Endothelial cell of umbilical vein (primary cell): Measurements from ENCODE around the gene FRRS1. TPM values are rescaled to one million over a fixed set of nuclear protein-coding genes. Genes with fewer than 3 reads are reported as not detected.

Experiments used
- BruUV-seq: library from RNA; stranded (reverse); fragments of 400-500 nt; replicated peaks from 2 replicates; lab custom pipeline; 2021; lab: Mats Ljungman, UMichigan
- CTCF ChIA-PET: fragments of 300-600, 350-600 bp; sonication (Branson Sonifier 250); formaldehyde crosslinking; loops from one replicate; lab custom pipeline; 2021; ENCODE audit warnings: antibody characterized with exemption, inconsistent platforms; lab: Charles Lee
- POLR2A ChIA-PET: fragments of 300-600, 350-600 bp; sonication (Branson Sonifier 250); formaldehyde crosslinking; loops from one replicate; lab custom pipeline; 2021; ENCODE audit warnings: antibody characterized with exemption, inconsistent platforms; lab: Charles Lee
- DNase-seq: peaks from one replicate; pipeline ENCODE4 v3.0.0-alpha.2; 2011; ENCODE audit warnings: low read depth, low spot score
- FAIRE-seq: peaks from 2 replicates; lab custom pipeline; 2011; peaks lifted over from hg19 to GRCh38; lab: Jason Lieb, UNC
- H2AFZ ChIP-seq: 2 replicates; pipeline ENCODE4 v1.6.0; 2012; ENCODE audit warnings: low read depth, low read length, control low read depth, inconsistent platforms
- H3K27ac ChIP-seq: 2 replicates; pipeline ENCODE4 v1.5.1; 2011; ENCODE audit warnings: low read depth, mild to moderate bottlenecking, control low read depth, low read length, moderate library complexity; ENCODE audit not compliant: insufficient read depth
- H3K27me3 ChIP-seq, 2 experiments: 2 replicates each; pipeline versions ENCODE4 v1.6.0 to v1.6.1; 2011; ENCODE audit warnings: low read length in 2 of 2, mixed read lengths in 1 of 2; ENCODE audit not compliant: control insufficient read depth in 2 of 2, insufficient read depth in 2 of 2
- H3K36me3 ChIP-seq, 2 experiments: 2 replicates in 1 of 2; 3 replicates in 1 of 2; pipeline ENCODE4 v1.5.1; 2011; ENCODE audit warnings: low read length in 2 of 2, mild to moderate bottlenecking in 1 of 2, moderate library complexity in 1 of 2; ENCODE audit not compliant: control insufficient read depth in 2 of 2, insufficient read depth in 2 of 2; ENCODE audit errors: extremely low read depth in 1 of 2
- H3K4me1 ChIP-seq: 3 replicates; pipeline ENCODE4 v1.5.1; 2011; ENCODE audit warnings: mild to moderate bottlenecking, low read length; ENCODE audit not compliant: control insufficient read depth, insufficient read depth; ENCODE audit errors: extremely low read depth
- H3K4me2 ChIP-seq: 2 replicates; pipeline ENCODE4 v1.6.1; 2011; ENCODE audit warnings: low read length, control low read depth, mixed read lengths; ENCODE audit not compliant: insufficient read depth
- H3K4me3 ChIP-seq, 3 experiments: fragments of 200-600 bp in 1 of 3; sonication (generic), shearing (Covaris generic) in 1 of 3; replicated peaks in 1 of 3; 2 replicates each; pipeline ENCODE4 v1.5.1; 2011 to 2016; ENCODE audit warnings: control low read depth in 3 of 3, low read length in 3 of 3, mild to moderate bottlenecking in 2 of 3, inconsistent platforms in 1 of 3, low read depth in 1 of 3, moderate library complexity in 1 of 3; ENCODE audit not compliant: insufficient read depth in 1 of 3
- H3K79me2 ChIP-seq: 2 replicates; pipeline ENCODE4 v1.6.0; 2012; ENCODE audit warnings: low read length, inconsistent platforms; ENCODE audit not compliant: control insufficient read depth, insufficient read depth
- H3K9ac ChIP-seq: replicated peaks from 2 replicates; pipeline ENCODE3; 2011; ENCODE audit warnings: low read length, control low read depth; ENCODE audit not compliant: insufficient read depth; ENCODE audit errors: extremely low read depth
- H3K9me1 ChIP-seq: replicated peaks from 3 replicates; pipeline ENCODE4 v1.6.0; 2011; ENCODE audit warnings: mild to moderate bottlenecking, low read length; ENCODE audit not compliant: control insufficient read depth, insufficient read depth; ENCODE audit errors: extremely low read depth
- H3K9me3 ChIP-seq: replicated peaks from 2 replicates; pipeline ENCODE4 v1.5.1; 2012; ENCODE audit warnings: low read length, inconsistent platforms; ENCODE audit not compliant: control insufficient read depth, insufficient read depth
- H4K20me1 ChIP-seq: replicated peaks from 2 replicates; pipeline ENCODE3; 2011; ENCODE audit warnings: mild to moderate bottlenecking, low read length; ENCODE audit not compliant: control insufficient read depth, insufficient read depth; ENCODE audit errors: extremely low read depth
- CTCF ChIP-seq, 2 donors: IDR thresholded peaks; 1 replicate in 1 of 2; 2 replicates in 1 of 2; pipeline ENCODE4 v1.5.1; 2011; ENCODE audit warnings: low read length in 2 of 2, mild to moderate bottlenecking in 2 of 2, moderate library complexity in 2 of 2, control low read depth in 1 of 2, inconsistent platforms in 1 of 2, low read depth in 1 of 2; ENCODE audit not compliant: insufficient read depth in 1 of 2; ENCODE audit errors: extremely low read depth in 1 of 2
- EZH2 ChIP-seq: IDR thresholded peaks from 2 replicates; pipeline ENCODE4 v1.6.1; 2012; ENCODE audit warnings: borderline replicate concordance, low read depth, mild to moderate bottlenecking, moderate library complexity, low read length, inconsistent platforms; ENCODE audit not compliant: severe bottlenecking
- GATA2 ChIP-seq: IDR thresholded peaks from 2 replicates; pipeline ENCODE4 v1.7.0; 2011; ENCODE audit warnings: low read depth, mild to moderate bottlenecking, moderate library complexity, mixed read lengths, low read length; ENCODE audit not compliant: insufficient read length, insufficient read depth
- JUN ChIP-seq: IDR thresholded peaks from 2 replicates; pipeline ENCODE4 v1.6.1; 2011; ENCODE audit warnings: borderline replicate concordance, low read depth; ENCODE audit not compliant: insufficient read length, insufficient read depth
- MYC ChIP-seq: IDR thresholded peaks from one replicate; pipeline ENCODE4 v1.6.1; 2011; ENCODE audit warnings: mild to moderate bottlenecking, low read depth, low read length
- POLR2A ChIP-seq: IDR thresholded peaks from 2 replicates; pipeline ENCODE4 v1.6.1; 2012; ENCODE audit warnings: low read depth, mild to moderate bottlenecking, control low read depth, low read length
- dilution Hi-C: fragments of 300-500 bp; cut with MboI; formaldehyde crosslinking; loops from one replicate; pipeline ENCODE4 v1.15.0; 2019; ENCODE audit warnings: low sequenced_read_pairs; ENCODE audit not compliant: extremely low pct_ligation_motif_present
- intact Hi-C: fragments of 100-400 bp; cut with micrococcal nuclease; formaldehyde crosslinking; loops from one replicate; pipeline ENCODE4 v1.10.0; 2022
- polyA plus RNA-seq, 4 experiments: library from polyadenylated mRNA; depleted of rRNA in 3 of 4; stranded (reverse) in 3 of 4; unstranded in 1 of 4; fragments of >200 nt; gene quantifications; 2 replicates each; pipeline versions ENCODE4 v1.2.1 to v1.2.3, GENCODE V29; 2011 to 2012; ENCODE audit warnings: missing spikeins in 1 of 4
- total RNA-seq: library from RNA; stranded (reverse); gene quantifications from 2 replicates; pipeline ENCODE4 v1.2.3, GENCODE V29; 2021

The FRRS1 gene
- total and polyA plus RNA-seq, 2 donors (not counting 3 experiments of a cell fraction or from before 2014, with no cell fraction given): 1.1 to 3.1 TPM

GRCh38 chr1:99702221-99702620 is 64.2 kb downstream of the FRRS1 start:
- no peaks in the 10 kb centered on the region for H3K27me3 ChIP-seq
- ChIA-PET CTCF (interaction anchor here (1.5 kb wide), 1 partner anchor 521 kb away, joined by 3 read pairs; no protein-coding TSS in a partner anchor), POLR2A (no interaction called here)
- TF ChIP-seq MYC: no peak
- no peak for TF ChIP-seq EZH2
- TF ChIP-seq POLR2A: no peak
- FAIRE-seq (no peak), DNase-seq (no peak)
- H3K9ac ChIP-seq: no peak overlapping the region
- no peak overlapping the region for H3K4me2 ChIP-seq
- peaks cover under 1% of the 10 kb centered on the region for H3K4me1 ChIP-seq
- H3K9me3 ChIP-seq: no peaks in the 10 kb centered on the region
- H3K27ac ChIP-seq: no peak overlapping the region
- H2AFZ ChIP-seq: no peak overlapping the region
- no peak overlapping the region for H3K4me3 ChIP-seq
- no peaks in the 10 kb centered on the region for H4K20me1 ChIP-seq
- no peaks in the 10 kb centered on the region for H3K9me1 ChIP-seq
- intact Hi-C loops (no loop called here), dilution Hi-C loops (no loop called here)
- BruUV-seq: no TSS peak
- no peaks in the 10 kb centered on the region for H3K36me3 ChIP-seq
- H3K79me2 ChIP-seq: no peaks in the 10 kb centered on the region

GRCh38 chr1:99700020-99700419 is 66.4 kb downstream of the FRRS1 start:
- FAIRE-seq (no peak), DNase-seq (no peak)
- Histone ChIP-seq H3K4me3 (no peak overlapping the region), H4K20me1 (no peaks in the 10 kb centered on the region), H3K9me3 (no peaks in the 10 kb centered on the region), H3K4me2 (no peak overlapping the region), H3K9me1 (no peaks in the 10 kb centered on the region), H3K9ac (no peak overlapping the region), H3K4me1 (no peaks in the 10 kb centered on the region), H2AFZ (no peak overlapping the region), H3K36me3 (peaks cover 0 to 5% of the 10 kb centered on the region in 2 experiments), H3K27ac (no peak overlapping the region), H3K27me3 (no peaks in the 10 kb centered on the region), H3K79me2 (no peaks in the 10 kb centered on the region)
- no TSS peak for BruUV-seq
- dilution Hi-C loops: no loop called here
- POLR2A ChIA-PET: no interaction called here
- intact Hi-C loops: no loop called here
- TF ChIP-seq MYC: no peak
- no peak for TF ChIP-seq CTCF (IDR thresholded peaks at IDR 0.05; ENCODE audit: extremely low read depth in 1 of 2, insufficient read depth in 1 of 2, low read depth in 1 of 2, low read length in 2 of 2)
- TF ChIP-seq JUN: no peak
- no peak for TF ChIP-seq GATA2
- CTCF ChIA-PET: no interaction called here
